ENCODE results near the gene CNTNAP2. TPM values are rescaled to one million over a fixed set of nuclear protein-coding genes. Genes with fewer than 3 reads are reported as not detected.

Gene CNTNAP2
- total RNA-seq, 6 experiments from 2014 or later: 1.8 to 8.1 (median 3.9) TPM

DNA sequence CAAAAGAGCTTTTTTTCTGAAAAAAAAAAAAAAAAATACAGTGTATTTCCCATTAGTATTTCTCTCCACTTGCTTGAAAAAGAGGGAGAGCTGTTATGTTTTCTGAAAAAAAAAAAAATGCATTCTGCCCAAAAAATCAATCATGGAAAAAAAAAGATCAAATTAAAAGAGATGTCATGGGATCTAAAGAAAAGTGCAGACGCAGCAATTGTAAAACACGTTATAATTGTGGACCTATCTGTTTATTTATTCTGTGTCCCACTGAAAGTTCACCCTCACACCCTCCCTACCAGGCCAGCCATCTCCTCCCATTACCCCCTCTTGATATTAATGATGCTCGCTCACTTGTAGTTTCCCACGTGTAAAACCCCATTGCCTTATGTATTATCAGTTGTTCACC is 1800.0 kb downstream of the CNTNAP2 start:
- no peak for TF ChIP-seq POLR2A (IDR thresholded peaks at IDR 0.05)
- TF ChIP-seq, protein P1, sequence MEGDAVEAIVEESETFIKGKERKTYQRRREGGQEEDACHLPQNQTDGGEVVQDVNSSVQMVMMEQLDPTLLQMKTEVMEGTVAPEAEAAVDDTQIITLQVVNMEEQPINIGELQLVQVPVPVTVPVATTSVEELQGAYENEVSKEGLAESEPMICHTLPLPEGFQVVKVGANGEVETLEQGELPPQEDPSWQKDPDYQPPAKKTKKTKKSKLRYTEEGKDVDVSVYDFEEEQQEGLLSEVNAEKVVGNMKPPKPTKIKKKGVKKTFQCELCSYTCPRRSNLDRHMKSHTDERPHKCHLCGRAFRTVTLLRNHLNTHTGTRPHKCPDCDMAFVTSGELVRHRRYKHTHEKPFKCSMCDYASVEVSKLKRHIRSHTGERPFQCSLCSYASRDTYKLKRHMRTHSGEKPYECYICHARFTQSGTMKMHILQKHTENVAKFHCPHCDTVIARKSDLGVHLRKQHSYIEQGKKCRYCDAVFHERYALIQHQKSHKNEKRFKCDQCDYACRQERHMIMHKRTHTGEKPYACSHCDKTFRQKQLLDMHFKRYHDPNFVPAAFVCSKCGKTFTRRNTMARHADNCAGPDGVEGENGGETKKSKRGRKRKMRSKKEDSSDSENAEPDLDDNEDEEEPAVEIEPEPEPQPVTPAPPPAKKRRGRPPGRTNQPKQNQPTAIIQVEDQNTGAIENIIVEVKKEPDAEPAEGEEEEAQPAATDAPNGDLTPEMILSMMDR (IDR thresholded peaks at IDR 0.05): no peak
- Histone ChIP-seq H3K4me1 (no peaks in the 10 kb centered on the region), H3K36me3 (no peaks in the 10 kb centered on the region), H3K9me3 (no peaks in the 10 kb centered on the region), H3K27me3 (no peaks in the 10 kb centered on the region), H3K4me3 (no peak overlapping the region), H3K27ac (no peak overlapping the region)
- no peak for DNase-seq
- ATAC-seq: no peak
- intact Hi-C loops (cut with DNase I): no loop called here
- WGBS (ENCODE audit: insufficient coverage, low coverage, low lambda C conversion rate, missing lambda C conversion rate): 43% methylated on average over 4 of the region's 4 CpGs

DNA sequence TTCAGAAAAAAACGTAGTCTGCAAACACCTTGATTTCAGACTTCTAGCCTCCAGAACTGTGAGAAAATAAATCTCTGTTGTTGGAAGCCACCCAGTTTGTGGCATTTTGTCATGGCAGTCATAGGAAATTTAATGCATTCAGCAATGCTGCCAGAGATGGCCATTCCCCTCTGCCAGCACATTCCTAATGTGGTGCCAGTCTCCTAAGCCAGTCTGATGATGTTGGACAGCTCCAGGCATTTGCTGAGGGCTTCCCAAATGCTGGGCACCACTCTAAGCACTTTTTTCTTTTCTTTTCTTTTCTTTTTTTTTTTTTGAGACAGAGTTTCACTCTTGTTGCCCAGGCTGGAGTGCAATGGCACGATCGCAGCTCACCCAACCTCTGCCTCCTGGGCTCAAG is 1807.2 kb downstream of the CNTNAP2 start:
- intact Hi-C loops (cut with DNase I): no loop called here
- Histone ChIP-seq H3K27me3 (no peaks in the 10 kb centered on the region), H3K4me1 (no peaks in the 10 kb centered on the region), H3K27ac (no peak overlapping the region), H3K4me3 (no peak overlapping the region), H3K9me3 (no peaks in the 10 kb centered on the region), H3K36me3 (no peaks in the 10 kb centered on the region)
- TF ChIP-seq POLR2A (IDR thresholded peaks at IDR 0.05): no peak
- TF ChIP-seq, protein P1 (IDR thresholded peaks at IDR 0.05): no peak
- DNase-seq (no peak), ATAC-seq (no peak)
- WGBS (ENCODE audit: insufficient coverage, low coverage, low lambda C conversion rate, missing lambda C conversion rate): 55% methylated on average over 1 of the region's 3 CpGs

DNA sequence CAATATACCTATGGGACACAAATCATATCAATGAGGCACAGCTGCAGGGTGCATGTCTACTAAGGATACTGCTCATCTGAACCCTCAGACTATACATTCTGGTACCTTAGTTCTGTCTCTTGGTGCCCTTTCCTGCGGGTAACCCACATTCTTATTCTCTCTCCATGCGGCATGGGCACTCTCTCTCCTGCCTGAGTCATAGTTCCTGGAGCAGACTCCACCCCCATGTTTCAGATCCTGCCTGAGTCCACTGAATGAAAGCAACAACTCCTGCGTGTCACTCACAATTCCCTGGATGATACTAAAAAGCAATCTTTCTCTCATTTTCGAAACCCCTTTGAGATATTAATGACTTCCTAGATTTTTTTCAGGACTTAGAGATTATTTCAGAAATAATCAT is 1820.8 kb downstream of the CNTNAP2 start:
- intact Hi-C loops (cut with DNase I): no loop called here
- no peak for ATAC-seq
- no peaks in the 10 kb centered on the region for H3K36me3 ChIP-seq
- WGBS (ENCODE audit: insufficient coverage, low coverage, low lambda C conversion rate, missing lambda C conversion rate): 57% methylated on average over 4 of the region's 4 CpGs
- TF ChIP-seq, protein P1 (IDR thresholded peaks at IDR 0.05): no peak
- TF ChIP-seq POLR2A (IDR thresholded peaks at IDR 0.05): no peak
- H3K9me3 ChIP-seq: no peaks in the 10 kb centered on the region
- H3K27ac ChIP-seq: no peak overlapping the region
- H3K27me3 ChIP-seq: no peaks in the 10 kb centered on the region
- no peak overlapping the region for H3K4me3 ChIP-seq
- H3K4me1 ChIP-seq: no peaks in the 10 kb centered on the region
- DNase-seq: no peak

DNA sequence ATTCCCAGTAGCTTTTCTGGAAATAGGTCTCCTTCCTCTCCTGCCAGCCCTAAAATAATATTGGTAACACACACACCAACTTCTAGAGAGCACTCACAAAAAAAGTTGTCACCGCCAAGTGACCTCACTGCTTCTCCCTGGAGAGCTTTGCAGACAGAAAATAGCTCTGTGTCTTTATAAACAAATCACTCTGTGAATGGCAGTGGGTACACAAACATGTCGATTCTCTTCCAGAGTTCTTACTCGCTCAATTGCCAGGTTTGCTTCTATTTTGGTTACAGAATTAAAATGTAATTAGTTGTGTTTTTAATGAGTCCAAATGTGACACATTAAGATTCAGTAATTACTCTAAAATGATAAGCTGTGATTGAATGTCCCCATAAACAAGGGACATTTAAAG is 1824.8 kb downstream of the CNTNAP2 start:
- H3K4me1 ChIP-seq: no peaks in the 10 kb centered on the region
- no peaks in the 10 kb centered on the region for H3K36me3 ChIP-seq
- TF ChIP-seq, protein P1 (IDR thresholded peaks at IDR 0.05): no peak
- no peak for TF ChIP-seq POLR2A (IDR thresholded peaks at IDR 0.05)
- H3K27me3 ChIP-seq: no peaks in the 10 kb centered on the region
- DNase-seq (no peak), ATAC-seq (no peak)
- H3K4me3 ChIP-seq: no peak overlapping the region
- no peak overlapping the region for H3K27ac ChIP-seq
- intact Hi-C loops (cut with DNase I): no loop called here
- H3K9me3 ChIP-seq: no peaks in the 10 kb centered on the region
- 14% methylated on average over 3 of the region's 3 CpGs for WGBS (ENCODE audit: insufficient coverage, low coverage, low lambda C conversion rate, missing lambda C conversion rate)

DNA sequence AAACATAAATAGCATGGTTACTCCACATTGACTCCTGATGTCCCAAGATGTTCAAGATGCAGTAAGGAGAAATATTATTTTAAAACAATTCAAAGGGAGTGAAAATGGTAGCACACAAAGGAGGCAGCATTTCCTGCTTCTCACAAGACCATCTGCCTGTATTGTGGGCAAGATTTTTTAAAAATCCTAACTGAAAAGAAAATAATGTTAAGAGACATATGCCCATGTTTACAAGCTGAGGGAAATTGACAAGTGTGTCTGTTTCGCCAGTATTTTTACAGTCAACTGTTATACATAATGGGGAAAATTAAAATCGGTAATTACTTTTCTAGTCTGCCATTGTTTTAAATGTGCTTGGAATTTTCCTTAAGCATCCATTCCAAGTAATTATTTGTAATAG is 1827.7 kb downstream of the CNTNAP2 start:
- no peak overlapping the region for H3K27ac ChIP-seq
- H3K9me3 ChIP-seq: no peaks in the 10 kb centered on the region
- no peak for TF ChIP-seq POLR2A (IDR thresholded peaks at IDR 0.05)
- TF ChIP-seq, protein P1 (IDR thresholded peaks at IDR 0.05): no peak
- ATAC-seq: no peak
- H3K4me3 ChIP-seq: no peak overlapping the region
- H3K36me3 ChIP-seq: no peaks in the 10 kb centered on the region
- H3K4me1 ChIP-seq: no peaks in the 10 kb centered on the region
- H3K27me3 ChIP-seq: no peaks in the 10 kb centered on the region
- DNase-seq: no peak
- intact Hi-C loops (cut with DNase I): no loop called here
- 50% methylated on average over 2 of the region's 2 CpGs for WGBS (ENCODE audit: insufficient coverage, low coverage, low lambda C conversion rate, missing lambda C conversion rate)
